Upper lobe of right lung (tissue), 1 donor: ENCODE measurements around the gene FAM110A. TPM values are rescaled to one million over a fixed set of nuclear protein-coding genes. Genes with fewer than 3 reads are reported as not detected.

Source experiments
- ATAC-seq: fragments of 200-7000 bp; cut with Tn5 transposase; one replicate; pipeline ENCODE4 v1.9.1; 2020; ENCODE audit warnings: mild to moderate bottlenecking, moderate library complexity
- DNase-seq: peaks from one replicate; pipeline ENCODE4 v3.0.0-alpha.2; 2020
- H3K27ac ChIP-seq: fragments of 200-600 bp; one replicate; pipeline ENCODE4 v1.8.0; 2022
- H3K27me3 ChIP-seq: fragments of 200-600 bp; one replicate; pipeline ENCODE4 v1.8.0; 2022; ENCODE audit warnings: mild to moderate bottlenecking
- H3K36me3 ChIP-seq: fragments of 200-600 bp; one replicate; pipeline ENCODE4 v1.8.0; 2022
- H3K4me1 ChIP-seq: fragments of 200-600 bp; one replicate; pipeline ENCODE4 v1.8.0; 2022
- H3K4me3 ChIP-seq: fragments of 200-600 bp; one replicate; pipeline ENCODE4 v1.8.0; 2022; ENCODE audit warnings: mild to moderate bottlenecking
- H3K9me3 ChIP-seq: fragments of 200-600 bp; one replicate; pipeline ENCODE4 v1.8.0; 2022
- CTCF ChIP-seq: fragments of 200-600 bp; IDR thresholded peaks from one replicate; pipeline ENCODE4 v1.8.0; 2022; ENCODE audit warnings: antibody characterized with exemption
- intact Hi-C: fragments of 100-400 bp; cut with DNase I; formaldehyde crosslinking; loops from one replicate; pipeline ENCODE4 v1.11.0; 2022
- total RNA-seq: library from RNA; stranded (reverse); fragmentation: NEBNext Ultra II Directional; extraction: Animal tissue kit (Norgen Biotek cat#: 25700); gene quantifications from one replicate; pipeline ENCODE4 v1.2.1, GENCODE V29; 2021
- donor health status: DM: no; HTN: yes; CAD: no; lungs with severe emphysema.

The FAM110A gene
- total RNA-seq, 1 donor from 2014 or later: 16.8 TPM

- no peak for TF ChIP-seq CTCF
- DNase-seq: no peak
- no peaks in the 10 kb centered on the region for H3K9me3 ChIP-seq
- no peak overlapping the region for H3K27ac ChIP-seq
- no peak overlapping the region for H3K4me3 ChIP-seq
- H3K27me3 ChIP-seq: no peaks in the 10 kb centered on the region
- ATAC-seq: no peak
- intact Hi-C loops: no loop called here
- no peaks in the 10 kb centered on the region for H3K36me3 ChIP-seq
- no peaks in the 10 kb centered on the region for H3K4me1 ChIP-seq
These were observed 11.8 kb upstream of the FAM110A start for GRCh38 chr20:821731-822065.

DNA sequence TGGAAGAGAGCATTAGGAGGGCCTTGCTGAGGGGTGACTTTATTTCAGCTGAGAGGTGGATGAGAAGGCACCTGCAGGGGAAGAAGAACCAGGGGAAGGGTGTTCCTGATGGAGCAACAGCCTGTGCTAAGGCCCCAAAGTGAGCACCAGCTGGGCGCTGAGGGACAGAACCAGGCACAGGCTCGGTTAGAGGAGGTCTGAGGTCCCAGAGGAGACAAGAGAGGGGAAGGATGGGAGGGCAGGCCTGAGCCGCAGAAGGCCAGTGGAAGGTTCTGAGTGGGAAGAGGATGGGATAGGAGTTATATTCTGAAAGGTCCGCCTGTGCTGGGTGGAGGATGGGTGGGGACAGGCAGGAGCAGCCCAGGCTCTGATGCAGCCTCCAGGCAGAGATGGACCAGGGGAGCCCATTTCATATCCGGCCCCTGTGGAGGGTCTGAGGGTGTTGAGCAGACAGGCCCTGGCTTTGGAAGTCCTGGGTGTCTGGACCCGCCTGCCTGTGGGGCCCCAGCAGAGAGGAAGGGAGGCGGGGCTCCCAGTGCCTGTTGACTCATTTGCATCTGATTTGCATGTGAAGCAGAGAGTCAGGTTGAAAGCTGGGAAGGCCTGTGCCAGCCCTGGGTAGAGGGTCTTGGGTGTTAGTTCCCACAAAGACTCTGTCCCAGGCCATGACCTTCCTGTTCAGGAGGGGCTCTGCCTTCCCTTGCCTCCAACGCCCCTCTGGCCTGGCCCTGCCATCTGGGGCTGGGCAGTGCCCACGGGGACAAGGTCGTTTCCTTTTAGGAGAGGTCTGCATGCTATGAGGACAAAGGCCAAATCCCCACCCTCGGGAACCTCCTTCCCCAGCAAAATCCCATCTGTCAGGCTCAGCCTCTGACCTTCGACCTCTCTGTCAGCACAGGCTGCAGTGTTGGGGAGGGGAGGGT is 10.6 kb upstream of the FAM110A start:
- DNase-seq: peak; percentile 40
- ATAC-seq: no peak
- no peak for TF ChIP-seq CTCF
- Histone ChIP-seq H3K36me3 (no peaks in the 10 kb centered on the region), H3K9me3 (no peaks in the 10 kb centered on the region), H3K4me3 (no peak overlapping the region), H3K4me1 (no peaks in the 10 kb centered on the region), H3K27ac (no peak overlapping the region), H3K27me3 (no peaks in the 10 kb centered on the region)
- intact Hi-C loops: no loop called here

GRCh38 chr20:823574-823902 is 10.0 kb upstream of the FAM110A start:
- no peaks in the 10 kb centered on the region for H3K4me1 ChIP-seq
- DNase-seq (peak; percentile 27), ATAC-seq (no peak)
- no peak for TF ChIP-seq CTCF
- no peaks in the 10 kb centered on the region for H3K9me3 ChIP-seq
- intact Hi-C loops: no loop called here
- no peaks in the 10 kb centered on the region for H3K36me3 ChIP-seq
- no peak overlapping the region for H3K4me3 ChIP-seq
- no peaks in the 10 kb centered on the region for H3K27me3 ChIP-seq
- no peak overlapping the region for H3K27ac ChIP-seq

- DNase-seq (peak; percentile 10), ATAC-seq (no peak)
- Histone ChIP-seq H3K27me3 (no peaks in the 10 kb centered on the region), H3K4me1 (peaks cover 4% of the 10 kb centered on the region), H3K9me3 (no peaks in the 10 kb centered on the region), H3K36me3 (no peaks in the 10 kb centered on the region), H3K4me3 (no peak overlapping the region), H3K27ac (no peak overlapping the region)
- intact Hi-C loops: no loop called here
- no peak for TF ChIP-seq CTCF
These were observed 9.0 kb upstream of the FAM110A start for GRCh38 chr20:824490-824889.

- no peak overlapping the region for H3K4me3 ChIP-seq
- H3K36me3 ChIP-seq: no peaks in the 10 kb centered on the region
- no peak for ATAC-seq
- no peaks in the 10 kb centered on the region for H3K9me3 ChIP-seq
- peak; percentile 10 for DNase-seq
- H3K4me1 ChIP-seq: peaks cover 4% of the 10 kb centered on the region
- intact Hi-C loops: no loop called here
- H3K27ac ChIP-seq: no peak overlapping the region
- H3K27me3 ChIP-seq: no peaks in the 10 kb centered on the region
- no peak for TF ChIP-seq CTCF
These were observed 8.6 kb upstream of the FAM110A start for GRCh38 chr20:824916-825315.
